Heart left ventricle (tissue), 16 donors: ENCODE results near the gene GNG7. TPM values are rescaled to one million over a fixed set of nuclear protein-coding genes. Genes with fewer than 3 reads are reported as not detected.

Source experiments
- ATAC-seq, 4 donors: fragments of 200-7000 bp; cut with Tn5 transposase; one replicate each; pipeline ENCODE4 v1.9.1; 2020 to 2022; ENCODE audit warnings: moderate library complexity in 4 of 4, mild to moderate bottlenecking in 3 of 4, moderate number of reproducible peaks in 1 of 4
- DNase-seq, 5 donors: peaks; one replicate each; pipeline ENCODE4 v3.0.0-alpha.2; 2020
- H3K27ac ChIP-seq, 12 donors: fragments of 200-600 bp; sonication (generic) in 4 of 12; one replicate each; pipeline versions ENCODE4 v1.5.0 to v1.8.0; 2016 to 2022; ENCODE audit warnings: mild to moderate bottlenecking in 2 of 12
- H3K27me3 ChIP-seq, 9 donors: fragments of 200-600 bp; sonication (generic) in 2 of 9; one replicate each; pipeline versions ENCODE4 v1.5.1 to v1.8.0; 2016 to 2022; ENCODE audit warnings: mild to moderate bottlenecking in 3 of 9
- H3K36me3 ChIP-seq, 9 donors: fragments of 200-600 bp; sonication (generic) in 2 of 9; one replicate each; pipeline versions ENCODE4 v1.5.0 to v1.8.0; 2018 to 2022; ENCODE audit warnings: mild to moderate bottlenecking in 2 of 9
- H3K4me1 ChIP-seq, 12 donors: fragments of 200-600 bp; sonication (generic) in 4 of 12; one replicate each; pipeline versions ENCODE4 v1.5.0 to v1.8.0; 2016 to 2022; ENCODE audit warnings: mild to moderate bottlenecking in 3 of 12
- H3K4me3 ChIP-seq, 12 donors: fragments of 200-600 bp; sonication (generic) in 4 of 12; one replicate each; pipeline versions ENCODE4 v1.5.0 to v1.8.0; 2017 to 2022; ENCODE audit warnings: mild to moderate bottlenecking in 9 of 12, moderate library complexity in 4 of 12
- H3K9me3 ChIP-seq, 12 donors: fragments of 200-600 bp; sonication (generic) in 4 of 12; one replicate each; pipeline versions ENCODE4 v1.5.0 to v1.8.0; 2016 to 2022; ENCODE audit warnings: mild to moderate bottlenecking in 1 of 12
- CTCF ChIP-seq, 12 donors: fragments of 200-600 bp; sonication (generic) in 4 of 12; IDR thresholded peaks; one replicate each; pipeline versions ENCODE4 v1.5.0 to v1.8.0; 2018 to 2022; ENCODE audit warnings: antibody characterized with exemption in 12 of 12, mild to moderate bottlenecking in 5 of 12
- POLR2A ChIP-seq, 2 donors: fragments of 450-650 bp; IDR thresholded peaks; one replicate each; pipeline ENCODE4 v1.6.1; 2017; ENCODE audit warnings: antibody characterized with exemption in 2 of 2, mild to moderate bottlenecking in 2 of 2, moderate library complexity in 2 of 2
- WGBS, 4 donors: extraction: QIAGEN DNeasy Blood & Tissue Kit in 2 of 4; methylation state at CpG; one replicate each; pipeline versions ENCODE4 v1.1.5 to v1.1.7; 2013 to 2018; 5-methylcytosine and 5-hydroxymethylcytosine counted together
- intact Hi-C, 10 donors: fragments of 100-400 bp; cut with DNase I; formaldehyde crosslinking; loops; one replicate each; pipeline versions ENCODE4 v1.11.1 to v1.14.2; 2022
- polyA plus RNA-seq, 2 donors: library from polyadenylated mRNA; stranded (reverse); fragments of 200-250 nt; gene quantifications; one replicate each; pipeline ENCODE4 v1.2.3, GENCODE V29; 2013
- total RNA-seq, 9 donors: library from RNA; depleted of rRNA in 2 of 9; stranded (reverse); fragments of >200 nt in 2 of 9; fragmentation: NEBNext Ultra II Directional in 3 of 9; extraction: Animal tissue kit (Norgen Biotek cat#: 25700) in 3 of 9; gene quantifications; one replicate each; pipeline versions ENCODE4 v1.1.0 to v1.2.4, GENCODE V29; 2016 to 2023
- donor health status: ischemic (EF 13 %, LVEDD 7.1; RV severe dilation, severe dysfunction).
- donor health status: healthy with polysubstance abuse.
- donor health status: DM: no; HTN: yes; CAD: no.
- donor health status: DM: no; HTN: no; CAD: no.
- donor health status: ischemic (EF 25% LVEDD 6.9; RV normal size, moderate dysfunction).
- donor health status: ischemic (EF 25% LVEDD 5.7; RV mildly dilated, moderate dysfunction).
- donor health status: healthy.
- donor health status: DM: yes; HTN: yes; CAD: no.
- donor health status: ischemic (EF 35%, LVEDD 5.7; RV mildly dilated, moderate dysfunction).
- donor health status: nonischemic (EF 11% LVEDD 7.7; RV severe dilation, severe dysfunction).
- donor health status: DM: yes; HTN: yes; CAD: no.
- donor health status: PGD.
- donor health status: ischemic (EF 29% LVEDD 5.4; RV normal size, mild dysfunction).
- donor health status: nonischemic (EF 23%, LVEDD 6.1; RV moderate dilation, normal function).

Gene GNG7
- total and polyA plus RNA-seq, 11 donors, result 11.7 to 46.4 (median 24.0) TPM

- no peak for DNase-seq
- Histone ChIP-seq H3K4me1 (peaks cover 0 to 20% (median 7%) of the 10 kb centered on the region in 12 donors), H3K9me3 (peaks cover 0 to 6% (median 0%) of the 10 kb centered on the region in 12 donors), H3K27ac (no peak overlapping the region), H3K27me3 (no peaks in the 10 kb centered on the region), H3K4me3 (no peak overlapping the region), H3K36me3 (no peaks in the 10 kb centered on the region)
- 91 to 95% (median 93%) methylated on average over 4 of the region's 4 CpGs for WGBS, 4 donors
- no peak for TF ChIP-seq CTCF (IDR thresholded peaks at IDR 0.05)
- no peak for TF ChIP-seq POLR2A (IDR thresholded peaks at IDR 0.05)
- intact Hi-C loops, result loop anchor here in 1 of 10 donors (5.0 kb wide), 1 partner anchor 50 kb away; the partner anchor contains the start of gene GADD45B
- ATAC-seq, result no peak
Measured at GRCh38 chr19:2527686-2528085, 174.8 kb downstream of the GNG7 start.

- ATAC-seq, result no peak
- intact Hi-C loops, result loop anchor here in 1 of 10 donors (5.0 kb wide), 1 partner anchor 50 kb away; the partner anchor contains the start of gene GADD45B
- Histone ChIP-seq H3K9me3 (peaks cover 0 to 2% (median 0%) of the 10 kb centered on the region in 12 donors), H3K27ac (no peak overlapping the region), H3K4me1 (peaks cover 0 to 20% (median 7%) of the 10 kb centered on the region in 12 donors), H3K27me3 (no peaks in the 10 kb centered on the region), H3K4me3 (no peak overlapping the region), H3K36me3 (no peaks in the 10 kb centered on the region)
- no peak for TF ChIP-seq POLR2A (IDR thresholded peaks at IDR 0.05)
- no peak for TF ChIP-seq CTCF (IDR thresholded peaks at IDR 0.05)
- 79 to 93% (median 90%) methylated on average over 14 of the region's 14 CpGs for WGBS, 4 donors
- no peak for DNase-seq
Measured at GRCh38 chr19:2527171-2527570, 175.3 kb downstream of the GNG7 start.

GRCh38 chr19:2524840-2525723 lies 177.4 kb downstream of the GNG7 start:
- peaks cover 0 to 20% (median 7%) of the 10 kb centered on the region in 12 donors for H3K4me1 ChIP-seq
- no peaks in the 10 kb centered on the region for H3K9me3 ChIP-seq
- WGBS, 4 donors, result 42 to 57% (median 48%) methylated on average over 25 to 45 of the region's 45 CpGs
- H3K27me3 ChIP-seq, result no peaks in the 10 kb centered on the region
- no peaks in the 10 kb centered on the region for H3K36me3 ChIP-seq
- peak overlapping the region in 2 of 12 donors; percentile 14 to 60 for H3K27ac ChIP-seq
- ATAC-seq, result peak; percentile 40 to 74 (median 66)
- H3K4me3 ChIP-seq, result peak overlapping the region in 9 of 12 donors; percentile 1 to 40 (median 24)
- intact Hi-C loops, result loop anchor here in 1 of 10 donors (5.0 kb wide), 1 partner anchor 48 kb away; the partner anchor contains the start of gene GADD45B
- TF ChIP-seq CTCF (IDR thresholded peaks at IDR 0.05), result no peak
- no peak for TF ChIP-seq POLR2A (IDR thresholded peaks at IDR 0.05)
- DNase-seq, result peak in 3 of 5 donors; percentile 54 to 68 (median 56)

DNA sequence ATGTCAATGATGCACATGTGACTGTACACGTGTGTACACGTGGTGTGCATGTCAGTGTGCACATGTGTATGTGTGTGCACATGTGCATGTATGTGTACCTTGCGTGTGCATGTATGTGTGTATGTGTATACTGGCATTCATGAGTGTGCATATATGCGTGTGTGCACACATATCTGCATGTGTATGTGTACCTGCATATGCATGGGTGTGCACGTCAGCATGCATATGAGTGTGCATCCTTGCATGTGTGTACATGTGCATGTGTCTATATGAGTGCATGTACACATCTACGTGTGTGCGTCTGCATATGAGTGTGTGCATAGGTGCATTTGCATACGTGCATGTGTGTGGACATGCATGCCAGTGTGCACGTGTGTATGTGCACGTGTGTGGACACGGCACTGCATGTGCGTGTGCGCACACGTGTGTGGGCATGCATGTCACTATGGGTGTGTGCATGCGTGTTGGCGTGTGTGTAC lies 178.1 kb downstream of the GNG7 start:
- H3K27ac ChIP-seq, result no peak overlapping the region
- no peak overlapping the region for H3K4me3 ChIP-seq
- no peaks in the 10 kb centered on the region for H3K36me3 ChIP-seq
- no peaks in the 10 kb centered on the region for H3K9me3 ChIP-seq
- WGBS, 4 donors, result 86 to 96% (median 93%) methylated on average over 16 of the region's 16 CpGs
- TF ChIP-seq POLR2A (IDR thresholded peaks at IDR 0.05), result no peak
- no peak for TF ChIP-seq CTCF (IDR thresholded peaks at IDR 0.05)
- no peaks in the 10 kb centered on the region for H3K27me3 ChIP-seq
- H3K4me1 ChIP-seq, result peaks cover 0 to 20% (median 7%) of the 10 kb centered on the region in 12 donors
- intact Hi-C loops, result no loop called here
- DNase-seq, result no peak
- peak in 1 of 4 donors; percentile 15 for ATAC-seq
